ENCODE measurements around the gene ZNF197.

GRCh38 chr3:44682182-44682896 is 57.5 kb downstream of the ZNF197 start:
- TF ChIP-seq SUZ12 (IDR thresholded peaks at IDR 0.05) (no peak), SP1 (IDR thresholded peaks at IDR 0.05) (no peak), ZNF384 (IDR thresholded peaks at IDR 0.05) (no peak), FOXM1 (IDR thresholded peaks at IDR 0.05; ENCODE audit: borderline replicate concordance) (no peak)
